Measurements from ENCODE around the gene PNMA6A. TPM values are rescaled to one million over a fixed set of nuclear protein-coding genes. Genes with fewer than 3 reads are reported as not detected.
A peak's percentile ranks its signal among the peaks of the same experiment; 100 is the strongest.

Gene PNMA6A
- total and polyA plus RNA-seq, 2 of the 13 experiments (the other 11 are each of a cell fraction or from before 2014, with no cell fraction given), result 0.11 to 0.66 TPM

GRCh38 chrX:153063315-153063714 is 8.9 kb upstream of the PNMA6A start (continued):
- no peak for TF ChIP-seq PRDM10 (CRISPR knock-in tag; IDR thresholded peaks at IDR 0.05; ENCODE audit: low read depth)
- TF ChIP-seq ZNF768 (CRISPR knock-in tag; IDR thresholded peaks at IDR 0.05), result no peak
- no peak for TF ChIP-seq ZNF512 (CRISPR knock-in tag; IDR thresholded peaks at IDR 0.05)
- TF ChIP-seq CREB3 (CRISPR knock-in tag; IDR thresholded peaks at IDR 0.05), result no peak
- TF ChIP-seq TFDP1 (CRISPR knock-in tag; IDR thresholded peaks at IDR 0.05; ENCODE audit: borderline replicate concordance), result peak; percentile 52; the same call in 1 of the 2 replicates
- TF ChIP-seq RXRB (CRISPR knock-in tag; IDR thresholded peaks at IDR 0.05; ENCODE audit: borderline replicate concordance), result peak; percentile 53; the same call in 1 of the 2 replicates
- no peak for TF ChIP-seq ZNF670 (CRISPR knock-in tag; IDR thresholded peaks at IDR 0.05; ENCODE audit: borderline replicate concordance)
- no peak for TF ChIP-seq SNAI1 (CRISPR knock-in tag; IDR thresholded peaks at IDR 0.05; ENCODE audit: borderline replicate concordance)
- no peak for TF ChIP-seq PHF20 (CRISPR knock-in tag; IDR thresholded peaks at IDR 0.05)
- no peak for TF ChIP-seq DBP (CRISPR knock-in tag; IDR thresholded peaks at IDR 0.05; ENCODE audit: not compliant biosample characterization)
- TF ChIP-seq REXO4 (CRISPR knock-in tag; IDR thresholded peaks at IDR 0.05; ENCODE audit: borderline replicate concordance), result no peak
- no peak for TF ChIP-seq ZNF121 (CRISPR knock-in tag; IDR thresholded peaks at IDR 0.05)
- no peak for TF ChIP-seq ZBTB2 (CRISPR knock-in tag; IDR thresholded peaks at IDR 0.05; ENCODE audit: low read depth)
- TF ChIP-seq ELF3 (CRISPR knock-in tag; IDR thresholded peaks at IDR 0.05), result peak; percentile 42; the same call in 1 of the 2 replicates
- TF ChIP-seq GMEB1 (CRISPR knock-in tag; IDR thresholded peaks at IDR 0.05; ENCODE audit: borderline replicate concordance), result no peak
- no peak for TF ChIP-seq THYN1 (CRISPR knock-in tag; IDR thresholded peaks at IDR 0.05; ENCODE audit: borderline replicate concordance, low read depth)
- no peak for TF ChIP-seq ZMAT3 (CRISPR knock-in tag; conservative IDR thresholded peaks at IDR 0.05)
